Cardiac fibroblast (primary cell): ENCODE results near the gene GRIK1.
"Not testable (repeated sequence)": the region's sequence is repeated elsewhere in the genome, so short reads cannot be mapped to it uniquely, and the experiment has no call there.

Source experiments
- DNase-seq, 2 donors: peaks; one replicate each; pipeline versions ENCODE4 v3.0.0 to v3.0.0-alpha.2; 2010; ENCODE audit warnings: low read depth in 2 of 2
- H3K4me3 ChIP-seq, 2 donors: replicated peaks in 1 of 2; 1 replicate in 1 of 2; 2 replicates in 1 of 2; pipeline ENCODE4 v1.5.1; 2011; ENCODE audit warnings: low read depth in 2 of 2, low read length in 2 of 2, mild to moderate bottlenecking in 2 of 2, moderate library complexity in 1 of 2
- TF ChIP-seq, protein P1 (sequence below): IDR thresholded peaks from one replicate; pipeline ENCODE4 v1.5.1; 2011; ENCODE audit warnings: low read depth, mild to moderate bottlenecking, low read length, inconsistent platforms

The GRIK1 gene

GRCh38 chr21:29958551-29958950 lies 18.8 kb upstream of the GRIK1 start:
- no peak overlapping the region for H3K4me3 ChIP-seq
- DNase-seq = no peak
- TF ChIP-seq, protein P1, sequence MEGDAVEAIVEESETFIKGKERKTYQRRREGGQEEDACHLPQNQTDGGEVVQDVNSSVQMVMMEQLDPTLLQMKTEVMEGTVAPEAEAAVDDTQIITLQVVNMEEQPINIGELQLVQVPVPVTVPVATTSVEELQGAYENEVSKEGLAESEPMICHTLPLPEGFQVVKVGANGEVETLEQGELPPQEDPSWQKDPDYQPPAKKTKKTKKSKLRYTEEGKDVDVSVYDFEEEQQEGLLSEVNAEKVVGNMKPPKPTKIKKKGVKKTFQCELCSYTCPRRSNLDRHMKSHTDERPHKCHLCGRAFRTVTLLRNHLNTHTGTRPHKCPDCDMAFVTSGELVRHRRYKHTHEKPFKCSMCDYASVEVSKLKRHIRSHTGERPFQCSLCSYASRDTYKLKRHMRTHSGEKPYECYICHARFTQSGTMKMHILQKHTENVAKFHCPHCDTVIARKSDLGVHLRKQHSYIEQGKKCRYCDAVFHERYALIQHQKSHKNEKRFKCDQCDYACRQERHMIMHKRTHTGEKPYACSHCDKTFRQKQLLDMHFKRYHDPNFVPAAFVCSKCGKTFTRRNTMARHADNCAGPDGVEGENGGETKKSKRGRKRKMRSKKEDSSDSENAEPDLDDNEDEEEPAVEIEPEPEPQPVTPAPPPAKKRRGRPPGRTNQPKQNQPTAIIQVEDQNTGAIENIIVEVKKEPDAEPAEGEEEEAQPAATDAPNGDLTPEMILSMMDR = no peak

GRCh38 chr21:29958035-29958434 lies 18.2 kb upstream of the GRIK1 start:
- not testable (repeated sequence) for H3K4me3 ChIP-seq, DNase-seq

GRCh38 chr21:29953690-29954089 lies 13.9 kb upstream of the GRIK1 start:
- TF ChIP-seq, protein P1 = no peak
- DNase-seq = no peak
- no peak overlapping the region for H3K4me3 ChIP-seq

GRCh38 chr21:29953072-29953471 lies 13.3 kb upstream of the GRIK1 start:
- no peak for DNase-seq
- H3K4me3 ChIP-seq = no peak overlapping the region
- TF ChIP-seq, protein P1 = no peak

DNA sequence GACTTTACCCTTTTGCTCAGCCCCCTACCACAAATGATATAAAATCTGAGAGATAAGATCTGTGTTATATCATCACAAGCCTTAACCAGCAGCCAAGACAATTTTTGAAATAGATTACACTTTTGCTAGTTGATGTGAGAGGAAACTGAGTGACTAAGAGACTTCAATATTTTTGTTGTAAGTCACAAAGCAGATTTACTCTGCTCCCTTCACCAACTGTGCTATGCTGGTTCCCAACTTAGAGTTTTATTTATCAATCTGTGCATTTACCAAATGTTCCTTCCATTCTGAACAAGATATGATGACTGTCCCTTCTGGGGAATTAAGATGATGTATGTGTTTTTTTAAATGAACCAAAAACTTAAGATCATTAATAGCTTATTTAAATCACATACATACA lies 12.1 kb upstream of the GRIK1 start:
- TF ChIP-seq, protein P1 = no peak
- no peak overlapping the region for H3K4me3 ChIP-seq
- DNase-seq = no peak

DNA sequence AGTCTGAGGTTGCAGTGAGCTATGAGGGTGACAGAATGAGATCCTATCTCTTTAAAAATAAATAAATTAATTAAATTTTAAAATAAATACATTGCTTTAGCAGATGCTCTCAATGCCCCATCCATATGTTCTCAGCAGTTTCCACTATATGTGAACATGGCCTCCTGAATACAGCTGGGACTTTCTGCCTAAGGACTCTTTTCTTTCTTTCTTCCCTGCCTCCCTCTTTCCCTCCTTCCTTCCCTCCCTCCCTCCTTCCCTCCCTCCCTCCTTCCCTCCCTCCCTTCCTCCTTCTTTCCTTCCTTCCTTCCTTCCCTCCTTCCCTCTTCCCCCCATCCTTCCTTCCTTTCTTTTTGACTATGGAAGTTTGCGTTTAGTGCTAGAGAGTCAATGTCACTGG lies 10.2 kb upstream of the GRIK1 start:
- no peak overlapping the region for H3K4me3 ChIP-seq
- TF ChIP-seq, protein P1 = no peak
- DNase-seq = no peak

GRCh38 chr21:29947119-29947518 lies 7.3 kb upstream of the GRIK1 start:
- TF ChIP-seq, protein P1 = no peak
- no peak overlapping the region for H3K4me3 ChIP-seq
- no peak for DNase-seq

DNA sequence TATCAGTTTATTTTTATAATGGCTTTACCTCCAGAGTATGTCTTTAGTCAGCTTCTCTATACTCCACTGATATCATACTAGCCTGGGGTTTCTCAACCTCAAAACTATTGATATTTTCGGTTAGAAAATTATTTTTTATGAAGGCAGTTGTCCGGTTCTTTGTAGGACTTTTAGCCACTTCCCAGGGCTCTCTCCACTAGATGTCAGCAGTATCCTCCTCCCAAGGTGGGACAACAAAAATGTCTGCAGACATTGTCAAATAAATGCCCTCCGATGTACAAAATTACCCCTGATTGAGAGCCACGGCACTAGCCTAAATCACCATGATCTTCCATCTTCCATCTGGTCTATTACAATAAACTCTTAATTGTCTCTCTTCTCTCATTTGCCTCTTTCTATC lies 4.1 kb upstream of the GRIK1 start:
- H3K4me3 ChIP-seq = no peak overlapping the region
- TF ChIP-seq, protein P1 = no peak
- DNase-seq = no peak
